Right lobe of liver (tissue), 6 donors: Measurements from ENCODE around the gene CCDC138. TPM values are rescaled to one million over a fixed set of nuclear protein-coding genes. Genes with fewer than 3 reads are reported as not detected.
A peak's percentile ranks its signal among the peaks of the same experiment; 100 is the strongest.

Source experiments
- ATAC-seq, 4 donors: fragments of 200-7000 bp; cut with Tn5 transposase; one replicate each; pipeline ENCODE4 v1.9.1; 2020; ENCODE audit warnings: mild to moderate bottlenecking in 4 of 4, moderate library complexity in 4 of 4
- DNase-seq, 3 donors: peaks; one replicate each; pipeline ENCODE4 v3.0.0-alpha.2; 2020
- H3K27ac ChIP-seq, 3 donors: fragments of 200-600 bp; one replicate each; pipeline ENCODE4 v1.8.0; 2022
- H3K27me3 ChIP-seq, 2 donors: fragments of 200-600 bp; one replicate each; pipeline ENCODE4 v1.8.0; 2022
- H3K36me3 ChIP-seq, 4 donors: fragments of 200-600 bp; sonication (generic) in 1 of 4; one replicate each; pipeline versions ENCODE4 v1.5.1 to v1.8.0; 2017 to 2022; ENCODE audit warnings: control low read depth in 1 of 4
- H3K4me1 ChIP-seq, 4 donors: fragments of 200-600 bp; sonication (generic) in 1 of 4; one replicate each; pipeline versions ENCODE4 v1.5.1 to v1.8.0; 2017 to 2022; ENCODE audit warnings: control low read depth in 1 of 4
- H3K4me3 ChIP-seq, 3 donors: fragments of 200-600 bp; one replicate each; pipeline ENCODE4 v1.8.0; 2022
- H3K9me3 ChIP-seq, 4 donors: fragments of 200-600 bp; sonication (generic) in 1 of 4; one replicate each; pipeline versions ENCODE4 v1.5.1 to v1.8.0; 2017 to 2022; ENCODE audit warnings: control low read depth in 1 of 4
- POLR2A ChIP-seq: fragments of 450-650 bp; IDR thresholded peaks from one replicate; pipeline ENCODE4 v1.6.1; 2017; ENCODE audit warnings: antibody characterized with exemption, mild to moderate bottlenecking
- WGBS: methylation state at CpG from one replicate; pipeline ENCODE4 v1.1.6; 2018; ENCODE audit warnings: low coverage, low lambda C conversion rate; ENCODE audit not compliant: insufficient coverage; ENCODE audit errors: missing lambda C conversion rate; 5-methylcytosine and 5-hydroxymethylcytosine counted together
- intact Hi-C, 2 donors: fragments of 100-400 bp; cut with DNase I; formaldehyde crosslinking; loops; one replicate each; pipeline versions ENCODE4 v1.11.2 to v1.14.1; 2022
- total RNA-seq, 6 experiments: library from RNA; depleted of rRNA in 2 of 6; stranded (reverse); fragments of >200 nt in 2 of 6; fragmentation: NEBNext Ultra II Directional in 3 of 6; extraction: Animal tissue kit (Norgen Biotek cat#: 25700) in 3 of 6; gene quantifications; one replicate each; pipeline versions ENCODE4 v1.1.0 to v1.2.4, GENCODE V29; 2016 to 2023
- TF ChIP-seq, protein P1 (sequence below), 4 donors: fragments of 200-600 bp in 3 of 4; fragments of 450-650 bp in 1 of 4; IDR thresholded peaks; one replicate each; pipeline versions ENCODE4 v1.5.1 to v1.8.0; 2016 to 2022; ENCODE audit warnings: antibody characterized with exemption in 4 of 4, mild to moderate bottlenecking in 2 of 4
- donor health status: DM: no; HTN: yes; CAD: no.
- donor health status: DM: no; HTN: no; CAD: no.
- donor health status: DM: no; HTN: no; CAD: no.
- donor health status: DM: no; HTN: yes; CAD: no.
- donor health status: DM: no; HTN: yes; CAD: no.

CCDC138 gene
- total RNA-seq, 6 experiments from 2014 or later: 1.3 to 3.3 (median 2.4) TPM

DNA sequence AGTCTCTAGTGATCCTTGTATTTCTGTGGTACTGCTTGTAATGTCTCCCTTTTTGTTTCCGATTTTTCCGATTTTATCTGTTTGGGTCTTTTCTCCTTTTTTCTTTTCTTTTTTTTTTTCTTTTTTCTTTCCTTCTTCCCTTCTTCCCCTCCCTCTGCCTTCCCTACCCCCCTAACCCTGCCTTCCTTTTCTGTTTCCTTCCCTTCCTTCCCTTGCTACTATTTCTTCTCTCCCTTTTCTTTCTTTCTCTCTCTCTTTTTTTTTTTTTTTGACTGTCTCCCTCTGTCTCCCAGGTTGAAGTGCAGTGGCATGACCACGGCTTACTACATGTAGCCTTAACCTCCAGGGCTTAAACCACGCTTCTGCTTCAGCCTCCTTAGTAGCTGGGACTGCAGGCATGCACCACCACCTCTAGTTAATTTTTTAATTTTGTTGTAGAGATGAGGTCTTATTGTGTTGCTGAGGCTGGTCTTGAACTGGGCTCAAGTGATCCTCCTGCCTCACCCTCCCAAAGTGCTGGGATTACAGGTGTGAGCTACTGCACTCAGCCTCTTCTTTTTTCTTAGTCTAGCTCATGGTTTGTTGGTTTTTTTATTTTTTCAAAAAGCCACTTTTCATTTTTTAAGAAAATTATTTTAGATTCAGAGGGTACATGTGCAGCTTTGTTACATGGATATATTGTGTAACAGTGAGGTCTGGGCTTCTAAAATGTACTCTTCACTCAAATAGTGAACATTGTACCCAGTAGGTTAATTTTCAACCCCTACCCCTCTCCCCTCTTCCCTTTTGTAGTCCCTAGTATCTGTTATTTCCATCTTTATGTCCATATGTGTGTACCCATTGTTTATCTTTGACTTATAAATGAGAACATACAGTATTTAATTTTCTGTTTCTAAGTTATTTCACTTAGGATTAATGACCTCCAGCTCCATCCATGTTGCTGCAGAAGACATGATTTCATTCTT, 24.7 kb downstream of the CCDC138 start:
- no peaks in the 10 kb centered on the region for H3K36me3 ChIP-seq
- H3K27ac ChIP-seq: no peak overlapping the region
- no peaks in the 10 kb centered on the region for H3K27me3 ChIP-seq
- no peak overlapping the region for H3K4me3 ChIP-seq
- peaks cover 0 to 4% (median under 1%) of the 10 kb centered on the region in 4 donors for H3K4me1 ChIP-seq
- H3K9me3 ChIP-seq: peaks cover 0 to 8% (median 4%) of the 10 kb centered on the region in 4 donors
- peak; percentile 78 to 99 (median 80) for ATAC-seq
- DNase-seq: no peak
- no peak for TF ChIP-seq POLR2A
- TF ChIP-seq, protein P1, sequence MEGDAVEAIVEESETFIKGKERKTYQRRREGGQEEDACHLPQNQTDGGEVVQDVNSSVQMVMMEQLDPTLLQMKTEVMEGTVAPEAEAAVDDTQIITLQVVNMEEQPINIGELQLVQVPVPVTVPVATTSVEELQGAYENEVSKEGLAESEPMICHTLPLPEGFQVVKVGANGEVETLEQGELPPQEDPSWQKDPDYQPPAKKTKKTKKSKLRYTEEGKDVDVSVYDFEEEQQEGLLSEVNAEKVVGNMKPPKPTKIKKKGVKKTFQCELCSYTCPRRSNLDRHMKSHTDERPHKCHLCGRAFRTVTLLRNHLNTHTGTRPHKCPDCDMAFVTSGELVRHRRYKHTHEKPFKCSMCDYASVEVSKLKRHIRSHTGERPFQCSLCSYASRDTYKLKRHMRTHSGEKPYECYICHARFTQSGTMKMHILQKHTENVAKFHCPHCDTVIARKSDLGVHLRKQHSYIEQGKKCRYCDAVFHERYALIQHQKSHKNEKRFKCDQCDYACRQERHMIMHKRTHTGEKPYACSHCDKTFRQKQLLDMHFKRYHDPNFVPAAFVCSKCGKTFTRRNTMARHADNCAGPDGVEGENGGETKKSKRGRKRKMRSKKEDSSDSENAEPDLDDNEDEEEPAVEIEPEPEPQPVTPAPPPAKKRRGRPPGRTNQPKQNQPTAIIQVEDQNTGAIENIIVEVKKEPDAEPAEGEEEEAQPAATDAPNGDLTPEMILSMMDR (IDR thresholded peaks at IDR 0.05): no peak
- intact Hi-C loops: no loop called here
- 100% methylated on average over 1 of the region's 4 CpGs for WGBS

DNA sequence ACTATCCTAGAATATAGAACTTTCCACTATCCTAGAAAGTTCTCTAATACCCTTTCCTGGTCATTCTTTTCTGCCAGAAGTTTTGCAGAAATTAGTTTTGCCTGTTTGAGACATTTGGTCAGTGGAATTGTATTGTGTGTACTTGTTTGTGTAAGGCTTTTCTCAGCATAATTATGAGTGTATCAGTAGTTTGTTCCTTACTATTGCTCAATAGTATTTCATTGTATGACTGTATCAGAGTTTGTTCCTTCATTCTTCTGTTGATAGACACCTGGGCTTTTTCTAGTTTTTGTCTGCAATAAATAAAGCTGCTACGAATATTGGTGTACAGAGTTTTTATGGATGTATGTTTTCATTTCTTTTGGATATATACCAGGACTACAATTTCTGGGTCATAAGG, 27.2 kb downstream of the CCDC138 start:
- 80% methylated on average over 1 of the region's 1 CpG for WGBS
- no peaks in the 10 kb centered on the region for H3K36me3 ChIP-seq
- no peaks in the 10 kb centered on the region for H3K27me3 ChIP-seq
- no peak overlapping the region for H3K27ac ChIP-seq
- intact Hi-C loops: no loop called here
- DNase-seq (no peak), ATAC-seq (peak in 1 of 4 donors; percentile 59)
- H3K4me3 ChIP-seq: no peak overlapping the region
- peaks cover 0 to 8% (median 4%) of the 10 kb centered on the region in 4 donors for H3K9me3 ChIP-seq
- TF ChIP-seq, protein P1 (IDR thresholded peaks at IDR 0.05): no peak
- no peak for TF ChIP-seq POLR2A
- H3K4me1 ChIP-seq: peaks cover 0 to 4% (median 0%) of the 10 kb centered on the region in 4 donors

DNA sequence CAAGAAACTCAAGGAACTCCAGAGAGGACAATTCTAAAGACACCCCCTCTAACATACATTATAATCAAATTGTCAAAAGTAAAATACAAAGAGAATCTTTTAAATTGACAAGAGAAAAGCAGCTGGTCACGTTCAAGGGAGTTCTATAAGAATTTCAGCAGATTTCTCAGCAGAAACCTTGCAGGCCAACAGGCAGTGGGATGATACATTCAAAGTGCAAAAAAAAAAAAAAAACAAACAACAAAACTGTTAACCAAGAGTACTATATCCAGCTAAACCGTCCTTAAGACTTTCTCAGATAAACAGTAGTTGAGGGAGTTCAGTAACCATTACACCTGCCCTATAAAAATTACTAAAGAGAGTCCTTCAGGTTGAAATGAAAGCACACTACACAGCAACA, 33.9 kb downstream of the CCDC138 start:
- WGBS: 89% methylated on average over 2 of the region's 2 CpGs
- ATAC-seq: no peak
- Histone ChIP-seq H3K27ac (no peak overlapping the region), H3K4me3 (no peak overlapping the region), H3K9me3 (no peaks in the 10 kb centered on the region), H3K36me3 (peaks cover 0 to 2% (median 0%) of the 10 kb centered on the region in 4 donors), H3K27me3 (no peaks in the 10 kb centered on the region), H3K4me1 (peaks cover 0 to 3% (median 0%) of the 10 kb centered on the region in 4 donors)
- TF ChIP-seq, protein P1 (IDR thresholded peaks at IDR 0.05): no peak
- TF ChIP-seq POLR2A: no peak
- intact Hi-C loops: no loop called here
- DNase-seq: no peak

DNA sequence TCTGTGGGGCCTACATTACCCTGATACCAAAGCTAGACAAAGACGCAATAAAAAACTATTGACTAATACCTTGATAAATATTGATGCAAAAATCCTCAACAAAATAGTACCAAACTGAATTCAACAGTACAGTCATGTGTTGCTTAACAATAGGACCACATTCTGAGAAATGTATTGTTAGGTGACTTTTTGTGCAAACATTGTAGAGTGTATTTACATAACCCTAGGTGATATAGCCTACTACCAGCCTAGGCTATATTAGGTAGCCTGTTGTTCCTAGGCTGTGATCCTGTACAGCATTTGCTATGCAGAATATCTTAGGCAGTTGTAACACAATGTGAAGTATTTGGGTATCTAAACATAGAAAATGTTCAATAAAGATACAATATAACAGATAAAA, 36.7 kb downstream of the CCDC138 start:
- intact Hi-C loops: no loop called here
- H3K4me1 ChIP-seq: peaks cover 0 to 3% (median 0%) of the 10 kb centered on the region in 4 donors
- H3K27me3 ChIP-seq: no peaks in the 10 kb centered on the region
- H3K36me3 ChIP-seq: peaks cover 0 to 2% (median 0%) of the 10 kb centered on the region in 4 donors
- H3K9me3 ChIP-seq: no peaks in the 10 kb centered on the region
- DNase-seq: no peak
- no peak overlapping the region for H3K4me3 ChIP-seq
- TF ChIP-seq POLR2A: no peak
- TF ChIP-seq, protein P1 (IDR thresholded peaks at IDR 0.05): no peak
- ATAC-seq: peak in 1 of 4 donors; percentile 22
- no peak overlapping the region for H3K27ac ChIP-seq
- 91% methylated on average over 1 of the region's 1 CpG for WGBS
